Sigmoid colon (tissue), 7 donors: ENCODE results near the gene DGKQ. TPM values are rescaled to one million over a fixed set of nuclear protein-coding genes. Genes with fewer than 3 reads are reported as not detected.

ENCODE experiments used
- DNase-seq: peaks from one replicate; pipeline ENCODE4 v3.0.0-alpha.2; 2019
- H3K27ac ChIP-seq, 4 donors: fragments of 200-600 bp; sonication (generic); one replicate each; pipeline ENCODE4 v1.5.1; 2016 to 2019; ENCODE audit warnings: mild to moderate bottlenecking in 1 of 4
- H3K27me3 ChIP-seq, 3 donors: fragments of 200-600 bp; sonication (generic); one replicate each; pipeline ENCODE4 v1.5.1; 2019; ENCODE audit warnings: mild to moderate bottlenecking in 1 of 3
- H3K36me3 ChIP-seq, 4 donors: fragments of 200-600 bp; sonication (generic); one replicate each; pipeline ENCODE4 v1.5.1; 2016 to 2019
- H3K4me1 ChIP-seq, 4 donors: fragments of 200-600 bp; sonication (generic); one replicate each; pipeline ENCODE4 v1.5.1; 2017 to 2019
- H3K4me3 ChIP-seq, 4 donors: fragments of 200-600 bp; sonication (generic); one replicate each; pipeline ENCODE4 v1.5.1; 2017 to 2019; ENCODE audit warnings: mild to moderate bottlenecking in 2 of 4, moderate library complexity in 1 of 4
- H3K9me3 ChIP-seq, 4 donors: fragments of 200-600 bp in 3 of 4; sonication (generic) in 3 of 4; one replicate each; pipeline versions ENCODE4 v1.5.1 to v1.6.1; 2013 to 2019
- EP300 ChIP-seq, 4 donors: sonication (generic); formaldehyde crosslinking; IDR thresholded peaks; one replicate each; pipeline ENCODE4 v1.6.1; 2017; ENCODE audit warnings: antibody characterized with exemption in 4 of 4
- POLR2A ChIP-seq, 2 donors: fragments of 450-650 bp; IDR thresholded peaks; one replicate each; pipeline ENCODE4 v1.6.1; 2016; ENCODE audit warnings: antibody characterized with exemption in 2 of 2, mild to moderate bottlenecking in 2 of 2, moderate library complexity in 2 of 2
- POLR2AphosphoS5 ChIP-seq, 4 donors: sonication (generic); formaldehyde crosslinking; IDR thresholded peaks; one replicate each; pipeline ENCODE4 v1.6.1; 2017; ENCODE audit warnings: antibody characterized with exemption in 4 of 4
- WGBS, 2 donors: extraction: QIAGEN DNeasy Blood & Tissue Kit; methylation state at CpG; one replicate each; pipeline ENCODE4 v1.1.7; 2013; 5-methylcytosine and 5-hydroxymethylcytosine counted together
- intact Hi-C: fragments of 100-400 bp; cut with DNase I; formaldehyde crosslinking; loops from one replicate; pipeline ENCODE4 v1.15.1; 2023
- polyA plus RNA-seq, 3 donors: library from polyadenylated mRNA; stranded (reverse); fragments of 200-250 nt; gene quantifications; one replicate each; pipeline ENCODE4 v1.2.3, GENCODE V29; 2013
- total RNA-seq, 4 donors: library from RNA; depleted of rRNA; stranded (reverse); fragments of >200 nt; gene quantifications; one replicate each; pipeline ENCODE4 v1.1.0, GENCODE V29; 2016
- TF ChIP-seq, protein P1 (sequence below), 4 experiments: fragments of 450-650 bp in 3 of 4; fragments of 200-600 bp in 1 of 4; IDR thresholded peaks; one replicate each; pipeline ENCODE4 v1.5.1; 2016 to 2019; ENCODE audit warnings: antibody characterized with exemption in 4 of 4, mild to moderate bottlenecking in 3 of 4, moderate library complexity in 2 of 4
- donor health status: healthy with polysubstance abuse.
- donor health status: Bipolar disorder and iron deficiency.
- donor health status: healthy.

The DGKQ gene
- total and polyA plus RNA-seq, 7 donors = 3.5 to 26.2 (median 8.9) TPM

DNA sequence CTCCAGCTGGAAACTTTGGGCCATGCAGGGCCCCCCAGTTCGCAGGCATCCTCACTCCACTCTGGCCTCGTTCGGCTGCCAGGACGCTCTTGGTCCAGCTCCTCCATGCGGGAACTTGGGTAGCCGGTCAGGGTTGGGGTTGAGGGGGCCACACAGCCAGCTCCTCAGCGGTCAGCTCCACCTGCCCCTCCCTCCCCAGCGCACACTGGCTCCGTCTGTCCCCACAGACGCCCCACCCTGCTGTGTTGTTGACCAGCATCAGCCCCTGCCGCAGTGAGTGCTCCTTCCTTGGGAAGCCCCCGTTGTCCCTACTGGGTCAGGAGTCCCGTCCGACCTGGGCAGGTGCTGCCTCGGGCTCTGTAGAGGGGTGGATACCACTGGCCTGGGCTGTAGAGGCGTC, 43.8 kb upstream of the DGKQ start:
- intact Hi-C loops = no loop called here
- peaks cover 0 to 7% (median 5%) of the 10 kb centered on the region in 4 donors for H3K4me1 ChIP-seq
- H3K4me3 ChIP-seq = no peak overlapping the region
- 78 to 83% methylated on average over 15 to 16 of the region's 16 CpGs for WGBS, 2 donors
- no peak for DNase-seq
- TF ChIP-seq EP300 (IDR thresholded peaks at IDR 0.05) (no peak), POLR2AphosphoS5 (IDR thresholded peaks at IDR 0.05) (no peak), POLR2A (IDR thresholded peaks at IDR 0.05) (no peak)
- TF ChIP-seq, protein P1, sequence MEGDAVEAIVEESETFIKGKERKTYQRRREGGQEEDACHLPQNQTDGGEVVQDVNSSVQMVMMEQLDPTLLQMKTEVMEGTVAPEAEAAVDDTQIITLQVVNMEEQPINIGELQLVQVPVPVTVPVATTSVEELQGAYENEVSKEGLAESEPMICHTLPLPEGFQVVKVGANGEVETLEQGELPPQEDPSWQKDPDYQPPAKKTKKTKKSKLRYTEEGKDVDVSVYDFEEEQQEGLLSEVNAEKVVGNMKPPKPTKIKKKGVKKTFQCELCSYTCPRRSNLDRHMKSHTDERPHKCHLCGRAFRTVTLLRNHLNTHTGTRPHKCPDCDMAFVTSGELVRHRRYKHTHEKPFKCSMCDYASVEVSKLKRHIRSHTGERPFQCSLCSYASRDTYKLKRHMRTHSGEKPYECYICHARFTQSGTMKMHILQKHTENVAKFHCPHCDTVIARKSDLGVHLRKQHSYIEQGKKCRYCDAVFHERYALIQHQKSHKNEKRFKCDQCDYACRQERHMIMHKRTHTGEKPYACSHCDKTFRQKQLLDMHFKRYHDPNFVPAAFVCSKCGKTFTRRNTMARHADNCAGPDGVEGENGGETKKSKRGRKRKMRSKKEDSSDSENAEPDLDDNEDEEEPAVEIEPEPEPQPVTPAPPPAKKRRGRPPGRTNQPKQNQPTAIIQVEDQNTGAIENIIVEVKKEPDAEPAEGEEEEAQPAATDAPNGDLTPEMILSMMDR (IDR thresholded peaks at IDR 0.05) = no peak
- H3K27me3 ChIP-seq = no peaks in the 10 kb centered on the region
- no peaks in the 10 kb centered on the region for H3K9me3 ChIP-seq
- H3K27ac ChIP-seq = no peak overlapping the region
- no peaks in the 10 kb centered on the region for H3K36me3 ChIP-seq

DNA sequence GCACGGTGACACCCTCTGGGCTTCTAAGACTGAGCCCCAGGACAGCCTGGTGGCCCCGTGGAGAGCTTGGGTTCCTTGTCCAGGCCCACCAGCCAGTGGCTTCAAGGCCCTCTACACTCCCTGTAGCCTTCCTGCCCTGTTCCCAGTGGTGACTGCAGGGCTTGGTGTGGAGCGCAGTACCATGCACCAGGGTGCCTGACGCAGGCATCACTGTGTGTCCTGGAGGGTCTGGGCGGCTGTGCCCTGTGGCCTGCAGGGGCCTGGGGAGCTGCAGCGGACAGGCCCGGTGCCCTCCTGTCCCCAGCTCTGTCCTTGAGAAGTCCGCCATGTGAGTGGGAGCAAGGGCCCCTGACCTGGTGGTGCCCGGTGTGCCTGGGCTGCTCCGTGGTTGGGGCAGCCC, 42.4 kb upstream of the DGKQ start:
- no peak overlapping the region for H3K4me3 ChIP-seq
- TF ChIP-seq, protein P1 (IDR thresholded peaks at IDR 0.05) = no peak
- TF ChIP-seq POLR2AphosphoS5 (IDR thresholded peaks at IDR 0.05) (no peak), EP300 (IDR thresholded peaks at IDR 0.05) (no peak), POLR2A (IDR thresholded peaks at IDR 0.05) (no peak)
- H3K36me3 ChIP-seq = no peaks in the 10 kb centered on the region
- DNase-seq = no peak
- no peak overlapping the region for H3K27ac ChIP-seq
- no peaks in the 10 kb centered on the region for H3K9me3 ChIP-seq
- H3K27me3 ChIP-seq = no peaks in the 10 kb centered on the region
- WGBS, 2 donors = 86 to 94% methylated on average over 10 of the region's 10 CpGs
- intact Hi-C loops = no loop called here
- peaks cover 0 to 14% (median 12%) of the 10 kb centered on the region in 4 donors for H3K4me1 ChIP-seq

DNA sequence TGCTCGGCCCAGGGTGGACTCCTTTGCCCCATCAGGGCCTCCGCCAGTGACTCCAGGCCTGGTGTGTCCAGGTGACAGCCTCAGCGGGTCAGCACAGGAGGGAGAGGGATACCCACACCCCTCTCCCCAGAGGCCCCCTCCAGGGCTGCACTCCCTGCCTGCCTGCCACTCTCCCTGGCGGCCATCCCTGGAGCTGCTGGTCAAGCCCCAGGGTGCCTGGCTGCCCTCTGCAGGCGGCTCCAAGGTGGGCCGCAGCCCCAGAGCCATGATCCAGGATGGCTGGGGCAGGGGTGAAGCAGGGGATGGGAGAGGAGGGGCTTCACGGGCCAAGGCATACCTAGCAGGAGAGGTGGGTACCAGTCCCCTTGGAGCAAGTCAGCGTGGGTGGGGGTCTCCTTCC, 41.8 kb upstream of the DGKQ start:
- intact Hi-C loops = no loop called here

DNA sequence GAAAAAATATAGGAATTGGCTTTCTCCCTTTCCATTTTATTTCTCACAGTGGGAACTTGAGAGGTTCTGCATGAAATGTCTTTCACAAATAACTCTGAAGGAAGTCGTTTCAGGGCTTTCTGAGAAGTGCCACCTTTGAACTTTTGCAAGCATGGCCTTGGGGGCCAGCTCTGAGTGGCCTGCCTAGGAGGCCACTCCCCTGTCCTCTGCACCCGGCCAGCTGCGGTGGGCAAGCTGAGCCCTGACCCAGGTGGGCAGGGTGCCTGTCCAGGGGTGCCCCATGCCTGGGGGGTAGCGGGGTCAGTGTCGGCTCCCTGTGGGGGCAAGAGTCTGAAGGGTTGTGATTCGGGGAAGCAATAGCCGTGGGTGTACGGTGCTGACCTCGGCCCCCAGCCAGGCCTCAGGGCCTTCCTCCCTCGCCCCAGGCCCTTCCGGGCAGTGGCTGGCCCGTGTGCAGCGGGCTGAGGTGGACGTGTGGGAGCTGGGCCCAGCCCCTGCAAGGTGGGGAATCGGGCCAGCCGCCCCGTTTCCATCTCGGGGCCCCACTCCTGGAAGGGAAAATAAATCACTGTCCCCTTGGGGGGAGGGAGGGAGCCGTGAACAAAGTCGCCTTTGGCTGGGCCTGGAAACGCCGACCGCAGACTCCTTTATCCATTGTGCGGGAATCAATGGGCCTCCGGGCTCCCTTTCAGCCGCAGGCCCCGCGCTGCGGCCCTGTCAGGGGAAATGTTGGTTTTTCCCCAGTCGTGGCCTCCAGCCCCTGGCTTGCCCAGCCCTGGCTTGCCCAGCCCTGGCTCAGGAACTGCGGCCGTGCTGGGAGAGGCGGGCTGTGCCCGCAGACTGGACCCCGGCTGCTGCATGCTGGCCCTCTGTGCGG, 41.2 kb upstream of the DGKQ start:
- H3K9me3 ChIP-seq = no peaks in the 10 kb centered on the region
- 88 to 91% methylated on average over 36 of the region's 36 CpGs for WGBS, 2 donors
- H3K27me3 ChIP-seq = no peaks in the 10 kb centered on the region
- H3K4me3 ChIP-seq = no peak overlapping the region
- DNase-seq = no peak
- peaks cover 0 to 24% (median 22%) of the 10 kb centered on the region in 4 donors for H3K4me1 ChIP-seq
- intact Hi-C loops = no loop called here
- no peak for TF ChIP-seq POLR2A (IDR thresholded peaks at IDR 0.05)
- TF ChIP-seq POLR2AphosphoS5 (IDR thresholded peaks at IDR 0.05) = no peak
- no peak for TF ChIP-seq EP300 (IDR thresholded peaks at IDR 0.05)
- TF ChIP-seq, protein P1 (IDR thresholded peaks at IDR 0.05) = no peak
- H3K27ac ChIP-seq = no peak overlapping the region
- no peaks in the 10 kb centered on the region for H3K36me3 ChIP-seq

More for the DNA sequence above, 41.8 kb upstream of the DGKQ start:
- Histone ChIP-seq H3K27ac (no peak overlapping the region), H3K4me3 (no peak overlapping the region), H3K36me3 (no peaks in the 10 kb centered on the region), H3K4me1 (peaks cover 0 to 20% (median 18%) of the 10 kb centered on the region in 4 donors), H3K27me3 (no peaks in the 10 kb centered on the region), H3K9me3 (no peaks in the 10 kb centered on the region)
- TF ChIP-seq, protein P1 (IDR thresholded peaks at IDR 0.05) = no peak
- TF ChIP-seq POLR2AphosphoS5 (IDR thresholded peaks at IDR 0.05) = no peak
- TF ChIP-seq EP300 (IDR thresholded peaks at IDR 0.05) = no peak
- no peak for DNase-seq
- WGBS, 2 donors = 85 to 91% methylated on average over 8 of the region's 8 CpGs
